ELF-1 (cell line): ENCODE data around the gene ADAMTS13.

ENCODE experiments used
- DNase-seq: peaks from one replicate; pipeline ENCODE4 v3.0.0-alpha.2; 2016; ENCODE audit warnings: low read depth, low spot score

ADAMTS13 gene

GRCh38 chr9:133507246-133507965 lies 85.2 kb downstream of the ADAMTS13 start:
- DNase-seq, result no peak

- no peak for DNase-seq
Observed at GRCh38 chr9:133508046-133508445, 85.9 kb downstream of the ADAMTS13 start.
